ENCODE data around the gene CASP10.

CASP10 gene

GRCh38 chr2:201200345-201200744 is 17.4 kb downstream of the CASP10 start:
- DNase-seq = no peak

GRCh38 chr2:201201371-201201770 is 18.4 kb downstream of the CASP10 start:
- DNase-seq = no peak

DNA sequence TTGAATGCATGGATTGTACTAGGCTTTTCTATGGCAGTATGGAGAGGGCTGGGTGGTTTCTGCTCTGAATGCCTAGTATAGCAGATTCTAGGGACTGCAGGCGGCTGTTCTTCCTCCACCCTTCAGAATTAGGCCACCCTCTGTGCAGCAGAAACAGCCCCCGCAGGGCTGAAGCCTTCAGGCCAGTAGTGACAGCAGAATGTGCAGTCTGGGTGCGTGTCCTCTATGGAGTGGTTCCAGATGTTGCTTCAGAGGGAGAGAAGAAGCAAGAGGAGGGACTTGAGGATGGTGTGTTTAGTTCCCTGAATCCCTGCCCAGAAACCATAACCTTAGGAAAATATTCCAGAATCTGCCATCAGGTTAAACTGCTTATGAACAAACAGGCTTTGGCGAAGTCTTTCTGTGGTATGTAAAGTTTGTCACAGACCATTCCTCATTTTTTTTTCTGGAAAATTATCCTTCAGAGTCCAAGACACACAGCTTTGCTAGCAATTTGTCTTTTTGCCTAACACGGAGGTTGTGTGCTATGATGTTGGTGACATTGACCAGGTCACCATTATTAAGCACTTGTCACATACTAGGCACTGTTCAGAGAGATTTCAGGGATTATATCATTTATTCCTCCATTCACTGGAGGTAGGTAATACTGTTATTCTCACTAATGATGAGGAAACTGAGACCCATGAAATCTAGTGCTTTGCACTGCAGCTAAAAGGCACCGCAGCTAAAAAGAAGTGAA is 21.1 kb downstream of the CASP10 start:
- DNase-seq = no peak

DNA sequence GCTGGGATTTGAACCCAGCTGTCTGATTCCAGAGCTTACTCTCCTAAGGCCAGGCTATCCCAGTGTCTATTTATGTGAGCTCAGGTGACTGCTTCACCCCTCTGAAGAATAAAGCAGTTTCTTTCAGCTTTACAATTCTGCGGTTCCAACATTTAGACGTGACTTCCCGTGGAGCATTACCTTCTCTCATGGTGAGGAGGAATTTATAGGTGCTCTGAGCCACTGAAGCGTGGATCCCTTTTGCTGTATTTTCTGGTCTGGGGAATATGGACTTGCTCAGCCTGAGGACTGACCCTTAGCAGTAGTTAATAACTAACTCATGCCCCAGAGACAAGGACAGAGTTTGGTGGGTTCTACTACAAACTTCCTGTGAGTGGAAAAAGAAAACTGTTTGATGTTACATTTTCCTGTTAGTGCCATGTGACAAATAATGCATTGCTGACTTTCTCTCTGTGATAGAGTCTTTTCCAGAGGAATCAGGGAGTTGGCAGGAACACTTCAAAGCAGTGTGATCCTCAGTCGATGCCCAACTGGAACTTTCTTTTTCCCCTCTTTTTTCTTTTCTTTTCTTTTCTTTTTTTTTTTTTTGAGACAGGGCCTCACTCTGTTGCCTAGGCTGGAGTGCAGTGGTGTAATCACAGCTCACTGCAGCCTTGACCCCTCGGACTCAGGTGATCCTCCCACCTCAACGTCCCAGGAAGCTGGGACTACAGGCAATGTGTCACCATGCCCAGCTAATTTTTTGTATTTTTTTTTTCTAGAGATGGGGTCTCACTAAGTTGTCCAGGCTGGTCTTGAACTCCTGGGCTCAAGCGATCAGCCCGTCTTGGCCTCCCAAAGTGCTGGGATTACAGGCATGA is 21.9 kb downstream of the CASP10 start:
- no peak for DNase-seq

DNA sequence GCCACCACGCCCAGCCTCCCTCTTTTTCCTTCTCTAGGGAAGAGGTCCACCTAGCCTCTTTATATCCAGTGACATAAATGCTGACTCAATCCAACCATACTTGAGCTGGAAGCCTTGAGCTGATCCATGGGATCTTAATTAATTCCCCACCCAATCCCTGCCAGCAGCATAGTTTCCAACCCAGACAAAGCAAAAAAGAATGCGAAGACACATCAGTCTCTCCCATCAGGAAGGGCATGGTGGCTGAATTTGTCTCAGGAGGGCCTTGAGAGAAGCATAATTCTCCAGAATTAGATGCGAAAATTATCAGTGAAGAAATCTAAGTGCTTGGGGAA is 22.5 kb downstream of the CASP10 start:
- no peak for DNase-seq

GRCh38 chr2:201208563-201209252 is 25.8 kb downstream of the CASP10 start:
- no peak for DNase-seq

GRCh38 chr2:201215963-201216362 is 33.0 kb downstream of the CASP10 start:
- no peak for DNase-seq

- no peak for DNase-seq
Measured at GRCh38 chr2:201216918-201217317, 34.0 kb downstream of the CASP10 start.

- DNase-seq = no peak
Measured at GRCh38 chr2:201218780-201219179, 35.8 kb downstream of the CASP10 start.

GRCh38 chr2:201219328-201220096 is 36.6 kb downstream of the CASP10 start:
- DNase-seq = no peak

DNA sequence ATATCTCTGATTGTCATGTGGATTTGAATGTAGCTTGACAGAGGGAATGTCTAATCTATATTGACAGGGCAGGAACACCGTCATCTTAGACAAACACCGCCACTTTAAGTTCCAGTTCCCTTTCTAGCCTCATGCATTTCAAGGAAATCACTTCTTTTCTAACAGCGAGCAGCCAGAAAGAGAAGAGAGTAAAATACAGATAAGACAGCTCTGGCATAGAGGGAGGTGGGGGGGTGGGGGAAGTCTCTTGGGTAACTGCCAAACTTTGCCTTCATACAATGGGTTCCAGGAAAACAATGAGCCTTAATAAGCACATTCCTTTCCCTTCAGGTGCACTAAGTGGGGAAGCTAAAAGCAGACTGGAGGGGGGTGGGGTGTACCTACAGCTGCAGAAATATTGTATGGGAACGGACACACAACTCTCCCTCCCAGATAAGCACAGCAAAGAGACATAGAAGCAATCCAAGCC is 37.2 kb downstream of the CASP10 start:
- DNase-seq = no peak

DNA sequence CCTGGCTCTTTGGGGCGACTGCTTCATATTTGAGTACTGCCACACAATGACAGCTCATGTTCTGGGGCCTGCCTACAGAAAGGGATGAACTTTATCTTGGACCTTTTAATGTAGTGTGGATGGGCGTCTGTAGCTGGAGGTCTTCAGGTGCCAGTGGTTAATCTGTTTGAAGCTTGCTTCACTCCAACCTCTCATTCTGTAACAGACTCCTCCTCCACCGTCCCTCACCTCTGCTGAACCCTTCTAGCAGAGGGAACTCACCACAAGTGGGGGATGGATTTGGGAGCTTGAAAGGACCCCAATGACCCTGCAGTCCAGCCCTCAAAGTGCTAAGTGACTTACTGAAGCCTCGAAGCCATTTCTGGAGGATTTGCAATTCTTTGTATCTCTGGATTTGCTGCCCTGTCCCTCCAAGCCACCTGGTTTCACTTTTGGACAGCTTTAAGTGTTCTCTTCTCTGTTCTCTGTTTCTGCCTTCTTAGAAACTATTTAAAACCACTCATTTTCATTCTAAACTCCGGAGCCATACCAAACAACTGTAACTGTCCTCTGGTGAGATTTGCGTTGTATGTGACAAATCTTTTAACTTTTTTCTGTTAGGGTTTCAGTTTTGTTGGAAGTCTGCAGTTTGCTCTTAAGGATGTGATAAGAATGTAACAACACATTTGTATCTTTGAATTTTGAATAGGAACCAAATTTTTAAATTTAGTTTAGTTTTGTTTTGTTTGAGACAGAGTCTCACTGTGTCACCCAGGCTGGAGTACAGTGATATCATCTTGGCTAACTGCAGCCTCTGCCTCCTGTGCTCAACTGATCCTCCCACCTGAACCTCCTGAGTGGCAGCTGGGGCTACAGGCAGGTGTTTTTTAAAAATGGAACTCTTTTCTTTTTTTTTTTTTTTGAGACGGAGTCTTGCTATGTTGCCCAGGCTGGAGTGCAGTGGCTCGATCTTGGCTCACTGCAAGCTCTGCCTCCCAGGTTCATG is 40.4 kb downstream of the CASP10 start:
- DNase-seq = no peak

DNA sequence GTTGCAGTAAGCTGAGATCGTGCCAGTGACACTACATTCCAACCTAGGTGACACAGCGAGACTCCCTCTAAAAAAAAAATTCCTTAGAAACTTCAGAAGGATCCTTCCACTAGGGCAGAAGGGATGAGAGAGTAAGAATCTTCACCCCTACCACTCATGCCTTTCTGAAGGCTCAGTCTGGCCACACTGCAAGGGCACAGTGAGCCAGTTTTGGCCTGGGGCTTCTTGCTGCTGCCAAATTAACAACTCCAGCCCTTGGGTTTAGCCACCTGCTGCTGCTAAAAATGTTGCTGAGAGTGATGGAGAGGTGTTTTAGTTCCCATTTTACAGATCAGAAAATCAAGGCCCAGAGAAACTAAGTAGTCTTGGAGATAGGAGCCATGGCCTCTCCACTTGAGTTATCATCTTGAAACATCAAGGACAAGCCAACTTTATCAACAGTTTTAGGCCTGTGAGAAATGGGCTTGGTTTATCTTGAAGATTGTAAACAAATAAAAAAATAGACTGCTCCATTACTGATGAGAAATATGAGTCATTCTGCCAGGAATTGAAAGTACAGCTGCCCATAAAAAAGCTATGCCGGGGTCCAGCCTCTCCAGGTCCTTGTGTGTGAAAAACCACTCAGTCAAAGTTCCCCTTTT is 45.5 kb downstream of the CASP10 start:
- no peak for DNase-seq

GRCh38 chr2:201228912-201229290 is 46.0 kb downstream of the CASP10 start:
- no peak for DNase-seq

GRCh38 chr2:201231781-201232466 is 49.0 kb downstream of the CASP10 start:
- DNase-seq = peak; percentile 75 to 92

- no peak for DNase-seq
Measured at GRCh38 chr2:201232467-201232815, 49.5 kb downstream of the CASP10 start.

- DNase-seq = no peak
Measured at GRCh38 chr2:201233192-201233811, 50.4 kb downstream of the CASP10 start.

GRCh38 chr2:201233812-201234662 is 51.1 kb downstream of the CASP10 start:
- DNase-seq = no peak

DNA sequence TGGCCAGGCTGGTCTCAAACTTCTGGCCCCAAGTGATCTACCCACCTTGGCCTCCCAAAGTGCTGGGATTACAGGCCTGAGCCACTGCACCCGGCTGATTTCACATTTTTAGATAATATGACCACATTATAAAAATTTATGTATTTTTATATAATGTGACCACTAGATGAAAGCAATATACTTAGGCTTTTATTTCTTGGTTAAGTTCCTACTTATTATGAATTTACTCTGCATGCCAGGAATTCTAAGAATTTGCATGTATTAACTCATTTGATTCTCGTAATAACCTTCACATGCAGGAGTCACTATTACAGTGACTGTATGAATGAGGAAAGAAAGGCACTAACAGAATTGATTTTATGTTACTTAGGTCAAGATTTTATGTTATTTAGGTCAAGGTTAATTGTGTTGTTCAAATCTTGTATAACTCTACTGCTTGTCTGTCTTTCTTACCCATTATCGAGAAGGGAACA is 51.8 kb downstream of the CASP10 start:
- DNase-seq = no peak

Data from NCI-H446 (cell line).